Right atrium auricular region (tissue), 2 donors: ENCODE measurements around the gene OCSTAMP. TPM values are rescaled to one million over a fixed set of nuclear protein-coding genes. Genes with fewer than 3 reads are reported as not detected.

Experiments
- DNase-seq: peaks from one replicate; pipeline ENCODE4 v3.0.0-alpha.2; 2019; ENCODE audit warnings: low spot score
- H3K27ac ChIP-seq, 2 donors: fragments of 200-600 bp; sonication (generic); 1 replicate in 1 of 2; 2 replicates in 1 of 2; pipeline ENCODE4 v1.5.1; 2016 to 2019
- H3K27me3 ChIP-seq, 2 donors: fragments of 200-600 bp; sonication (generic); one replicate each; pipeline versions ENCODE4 v1.5.1 to v1.6.0; 2017 to 2019
- H3K36me3 ChIP-seq: fragments of 200-600 bp; sonication (generic); one replicate; pipeline ENCODE4 v1.5.1; 2016
- H3K4me1 ChIP-seq, 2 donors: fragments of 200-600 bp; sonication (generic); one replicate each; pipeline versions ENCODE4 v1.5.1 to v1.6.0; 2017 to 2019
- H3K4me3 ChIP-seq, 2 donors: fragments of 200-600 bp; sonication (generic); 1 replicate in 1 of 2; 2 replicates in 1 of 2; pipeline ENCODE4 v1.5.1; 2017 to 2019; ENCODE audit warnings: mild to moderate bottlenecking in 1 of 2, moderate library complexity in 1 of 2
- H3K9me3 ChIP-seq, 2 donors: fragments of 200-600 bp; sonication (generic); one replicate each; pipeline ENCODE4 v1.5.1; 2019
- total RNA-seq, 2 donors: library from RNA; depleted of rRNA; stranded (reverse); fragments of >200 nt; gene quantifications; one replicate each; pipeline ENCODE4 v1.1.0, GENCODE V29; 2016
- TF ChIP-seq, protein P1 (sequence below), 2 donors: fragments of 200-600 bp; sonication (generic); IDR thresholded peaks; one replicate each; pipeline ENCODE4 v1.5.1; 2019; ENCODE audit warnings: antibody characterized with exemption in 2 of 2

OCSTAMP gene
- total RNA-seq, 2 donors from 2014 or later, result not detected

DNA sequence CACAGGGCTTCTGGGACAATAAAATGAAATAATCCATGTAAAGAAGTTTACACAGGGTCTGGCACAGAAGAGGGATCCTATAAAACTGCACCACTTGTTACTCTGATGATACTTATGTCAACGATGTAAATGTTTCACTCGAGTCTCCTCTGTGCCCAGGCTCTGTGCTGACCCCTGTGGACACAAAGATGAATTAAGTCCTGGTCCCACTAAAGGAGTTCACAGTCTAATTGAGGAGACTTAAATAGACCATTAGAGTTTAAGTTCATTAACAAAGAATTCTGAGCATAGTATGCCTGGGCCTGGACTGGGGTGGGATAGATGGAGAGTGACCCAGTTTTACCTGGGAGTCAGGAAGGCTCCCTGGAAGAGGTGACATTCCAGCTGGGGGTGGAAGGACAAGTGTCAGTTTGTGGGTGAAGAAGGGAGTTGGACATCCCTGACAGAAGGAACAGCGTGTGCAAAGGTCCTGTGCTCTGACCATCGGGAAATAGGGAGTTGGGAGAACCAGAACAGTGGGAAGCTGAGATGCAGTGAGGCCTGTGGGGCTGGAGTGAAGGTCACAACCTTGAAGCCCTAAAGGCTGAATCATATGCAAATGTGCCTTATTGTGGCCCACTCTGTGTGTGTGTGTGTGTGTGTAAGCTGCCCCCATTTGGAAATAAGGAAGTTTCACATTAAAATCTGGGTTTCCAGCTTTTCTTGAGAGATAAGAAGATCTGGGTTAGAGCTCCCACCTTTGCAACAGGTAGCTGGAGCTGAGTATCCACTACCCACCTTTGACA lies 1.1 kb downstream of the OCSTAMP start:
- Histone ChIP-seq H3K36me3 (no peaks in the 10 kb centered on the region), H3K4me3 (no peak overlapping the region), H3K4me1 (no peaks in the 10 kb centered on the region), H3K27me3 (no peaks in the 10 kb centered on the region), H3K27ac (no peak overlapping the region), H3K9me3 (no peaks in the 10 kb centered on the region)
- TF ChIP-seq, protein P1, sequence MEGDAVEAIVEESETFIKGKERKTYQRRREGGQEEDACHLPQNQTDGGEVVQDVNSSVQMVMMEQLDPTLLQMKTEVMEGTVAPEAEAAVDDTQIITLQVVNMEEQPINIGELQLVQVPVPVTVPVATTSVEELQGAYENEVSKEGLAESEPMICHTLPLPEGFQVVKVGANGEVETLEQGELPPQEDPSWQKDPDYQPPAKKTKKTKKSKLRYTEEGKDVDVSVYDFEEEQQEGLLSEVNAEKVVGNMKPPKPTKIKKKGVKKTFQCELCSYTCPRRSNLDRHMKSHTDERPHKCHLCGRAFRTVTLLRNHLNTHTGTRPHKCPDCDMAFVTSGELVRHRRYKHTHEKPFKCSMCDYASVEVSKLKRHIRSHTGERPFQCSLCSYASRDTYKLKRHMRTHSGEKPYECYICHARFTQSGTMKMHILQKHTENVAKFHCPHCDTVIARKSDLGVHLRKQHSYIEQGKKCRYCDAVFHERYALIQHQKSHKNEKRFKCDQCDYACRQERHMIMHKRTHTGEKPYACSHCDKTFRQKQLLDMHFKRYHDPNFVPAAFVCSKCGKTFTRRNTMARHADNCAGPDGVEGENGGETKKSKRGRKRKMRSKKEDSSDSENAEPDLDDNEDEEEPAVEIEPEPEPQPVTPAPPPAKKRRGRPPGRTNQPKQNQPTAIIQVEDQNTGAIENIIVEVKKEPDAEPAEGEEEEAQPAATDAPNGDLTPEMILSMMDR (IDR thresholded peaks at IDR 0.05), result no peak
- no peak for DNase-seq

DNA sequence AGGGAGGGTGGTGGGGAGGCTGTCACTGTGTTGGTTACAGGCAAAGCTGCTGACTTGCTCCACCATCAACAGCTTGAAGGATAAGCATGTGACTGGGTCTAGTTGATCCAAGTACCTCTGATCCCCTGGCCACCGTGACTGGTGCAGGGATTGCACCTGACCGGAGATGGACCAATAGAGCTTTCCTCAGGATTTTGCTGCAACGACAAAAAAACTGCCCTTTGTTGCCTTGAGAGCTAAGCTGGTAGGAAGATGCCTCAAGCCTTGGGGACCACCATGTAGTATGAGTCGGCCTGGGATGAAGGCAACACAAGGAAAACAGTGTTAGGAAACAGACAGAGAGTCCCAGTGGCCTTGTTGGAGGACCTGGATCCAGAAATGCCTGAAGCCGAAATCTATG lies 1.8 kb downstream of the OCSTAMP start:
- DNase-seq, result no peak
- Histone ChIP-seq H3K9me3 (no peaks in the 10 kb centered on the region), H3K4me3 (no peak overlapping the region), H3K27ac (no peak overlapping the region), H3K27me3 (no peaks in the 10 kb centered on the region), H3K36me3 (no peaks in the 10 kb centered on the region), H3K4me1 (no peaks in the 10 kb centered on the region)
- TF ChIP-seq, protein P1 (IDR thresholded peaks at IDR 0.05), result no peak

- Histone ChIP-seq H3K9me3 (no peaks in the 10 kb centered on the region), H3K4me3 (no peak overlapping the region), H3K4me1 (no peaks in the 10 kb centered on the region), H3K27me3 (no peaks in the 10 kb centered on the region), H3K36me3 (no peaks in the 10 kb centered on the region), H3K27ac (no peak overlapping the region)
- TF ChIP-seq, protein P1 (IDR thresholded peaks at IDR 0.05), result no peak
- no peak for DNase-seq
These were observed 2.5 kb downstream of the OCSTAMP start for GRCh38 chr20:46547995-46548394.

- Histone ChIP-seq H3K36me3 (no peaks in the 10 kb centered on the region), H3K27me3 (no peaks in the 10 kb centered on the region), H3K4me1 (no peaks in the 10 kb centered on the region), H3K9me3 (no peaks in the 10 kb centered on the region), H3K4me3 (no peak overlapping the region), H3K27ac (no peak overlapping the region)
- no peak for DNase-seq
- TF ChIP-seq, protein P1 (IDR thresholded peaks at IDR 0.05), result no peak
These were observed 3.5 kb downstream of the OCSTAMP start for GRCh38 chr20:46546936-46547335.

DNA sequence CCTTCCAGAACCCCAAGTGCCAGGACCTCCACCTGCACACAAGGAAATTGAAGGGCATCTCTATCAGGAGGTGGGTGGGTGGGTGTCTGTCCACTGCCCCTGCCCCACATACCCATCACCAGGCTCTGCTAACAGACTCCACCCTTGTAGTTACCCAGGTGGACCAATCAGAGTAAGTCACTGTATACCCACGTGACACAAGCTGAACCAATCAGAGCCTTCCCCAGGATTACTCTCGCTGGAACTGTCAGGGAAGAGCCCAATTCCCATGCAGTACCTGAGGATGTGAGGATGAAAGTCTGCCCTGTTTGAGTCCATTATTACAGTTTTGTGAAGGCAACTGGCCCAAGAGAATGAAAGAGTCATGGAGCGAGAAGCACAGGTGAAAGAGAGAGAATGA lies 4.2 kb downstream of the OCSTAMP start:
- Histone ChIP-seq H3K36me3 (no peaks in the 10 kb centered on the region), H3K4me1 (no peaks in the 10 kb centered on the region), H3K4me3 (no peak overlapping the region), H3K27ac (no peak overlapping the region), H3K9me3 (no peaks in the 10 kb centered on the region), H3K27me3 (no peaks in the 10 kb centered on the region)
- TF ChIP-seq, protein P1 (IDR thresholded peaks at IDR 0.05), result no peak
- DNase-seq, result no peak

GRCh38 chr20:46545827-46546138 lies 4.7 kb downstream of the OCSTAMP start:
- Histone ChIP-seq H3K27ac (no peak overlapping the region), H3K9me3 (no peaks in the 10 kb centered on the region), H3K36me3 (no peaks in the 10 kb centered on the region), H3K4me1 (no peaks in the 10 kb centered on the region), H3K27me3 (no peaks in the 10 kb centered on the region), H3K4me3 (no peak overlapping the region)
- TF ChIP-seq, protein P1 (IDR thresholded peaks at IDR 0.05), result no peak
- DNase-seq, result no peak
